GM13976 (cell line): ENCODE measurements around the gene GAP43.
"Not testable (repeated sequence)": the region's sequence is repeated elsewhere in the genome, so short reads cannot be mapped to it uniquely, and the experiment has no call there.

ENCODE experiments used
- DNase-seq: peaks from one replicate; pipeline ENCODE4 v3.0.0; 2012; ENCODE audit warnings: low spot score
- CTCF ChIP-seq: IDR thresholded peaks from 2 replicates; pipeline ENCODE4 v1.5.1; 2012; ENCODE audit warnings: borderline replicate concordance, mild to moderate bottlenecking; ENCODE audit not compliant: insufficient read depth; ENCODE audit errors: extremely low read depth, missing control alignments, control extremely low read depth
- in situ Hi-C: fragments of 300-500 bp; cut with MboI; formaldehyde crosslinking; loops from one replicate; pipeline ENCODE4 v1.12.0; 2022; ENCODE audit warnings: low sequenced_read_pairs, mixed read lengths, inconsistent platforms; ENCODE audit not compliant: unreplicated experiment

Gene GAP43

GRCh38 chr3:115720983-115721382, 97.7 kb downstream of the GAP43 start:
- in situ Hi-C loops, result no loop called here
- DNase-seq, result no peak
- no peak for TF ChIP-seq CTCF

DNA sequence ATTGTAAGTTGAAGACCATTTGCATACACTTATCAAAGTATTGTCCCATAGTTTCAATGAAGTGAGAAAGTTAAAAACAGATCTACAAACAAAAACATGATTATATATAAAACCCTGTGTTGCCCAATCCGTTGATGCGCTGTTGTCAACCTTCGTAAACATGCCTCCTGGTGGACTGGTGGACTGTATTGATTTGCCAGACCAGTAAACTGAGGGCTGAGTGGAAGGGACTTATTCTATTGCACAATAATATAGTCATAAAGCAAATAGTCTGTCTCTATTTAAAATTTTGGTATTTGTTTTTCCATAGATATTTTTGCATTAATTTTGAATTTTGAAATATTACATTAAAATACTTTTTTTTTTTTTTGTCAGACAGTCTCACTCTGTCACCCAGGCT, 102.5 kb downstream of the GAP43 start:
- no peak for DNase-seq
- in situ Hi-C loops, result no loop called here
- TF ChIP-seq CTCF, result no peak

DNA sequence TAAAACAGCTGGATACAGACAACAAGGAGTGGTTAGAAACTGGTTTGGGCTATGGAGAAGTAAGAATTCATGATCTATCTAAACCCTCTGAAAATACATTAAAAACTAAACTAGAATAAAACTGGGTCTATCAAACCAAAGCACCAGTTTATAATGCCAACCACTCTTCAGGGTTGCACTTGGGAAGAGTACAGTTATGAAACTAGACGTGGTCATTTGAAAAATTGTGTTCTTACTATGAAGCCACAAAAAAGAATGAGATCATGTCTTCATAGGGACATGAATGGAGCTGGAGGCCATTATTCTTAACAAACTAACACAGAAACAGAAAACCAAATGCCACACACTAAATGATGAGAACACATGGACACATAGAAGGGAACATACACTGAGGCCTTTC, 103.8 kb downstream of the GAP43 start:
- no peak for TF ChIP-seq CTCF
- no peak for DNase-seq
- in situ Hi-C loops, result no loop called here

DNA sequence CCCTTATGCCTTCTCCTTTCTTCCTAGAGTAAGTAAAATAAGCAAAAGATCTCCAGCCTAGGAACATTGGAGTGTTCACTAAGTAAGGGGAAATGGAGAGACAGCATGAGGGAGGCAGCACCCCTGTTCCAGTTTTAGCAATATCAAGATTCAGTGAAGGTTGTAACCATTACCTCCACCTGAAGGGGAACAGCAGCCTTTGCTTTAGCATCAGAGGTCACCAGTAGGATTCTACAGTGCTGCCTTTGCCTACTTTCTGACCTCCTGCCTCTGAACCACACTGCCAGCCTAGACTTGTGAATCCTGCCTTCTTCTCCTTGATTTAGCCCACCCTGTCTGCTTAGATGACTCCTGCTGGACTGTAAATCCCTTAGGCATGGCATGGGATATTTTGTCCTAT, 104.7 kb downstream of the GAP43 start:
- no peak for TF ChIP-seq CTCF
- in situ Hi-C loops, result no loop called here
- DNase-seq, result no peak

- DNase-seq, in situ Hi-C loops: not testable (repeated sequence)
Measured at GRCh38 chr3:115736341-115736740, 113.0 kb downstream of the GAP43 start.

DNA sequence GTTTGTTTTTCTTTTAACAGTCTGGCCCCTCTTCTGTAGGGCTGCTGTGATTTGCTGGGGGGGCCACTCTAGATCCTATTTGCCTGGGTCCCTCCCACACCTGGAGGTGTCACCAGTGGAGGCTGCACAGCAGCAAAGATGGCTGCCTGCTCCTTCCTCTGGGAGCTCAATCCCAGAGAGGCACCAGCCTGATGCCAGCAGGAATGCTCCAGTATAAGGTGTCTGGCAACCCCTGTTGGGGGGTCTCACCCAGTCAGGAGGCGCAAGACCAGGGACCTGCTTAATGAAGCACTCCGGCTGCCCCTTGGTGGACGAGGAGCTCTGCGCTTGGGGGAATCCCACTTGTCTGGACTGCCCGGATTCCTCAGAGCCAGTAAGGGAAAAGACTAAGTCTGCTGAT, 118.3 kb downstream of the GAP43 start:
- DNase-seq, result no peak
- in situ Hi-C loops, result no loop called here
- no peak for TF ChIP-seq CTCF

DNA sequence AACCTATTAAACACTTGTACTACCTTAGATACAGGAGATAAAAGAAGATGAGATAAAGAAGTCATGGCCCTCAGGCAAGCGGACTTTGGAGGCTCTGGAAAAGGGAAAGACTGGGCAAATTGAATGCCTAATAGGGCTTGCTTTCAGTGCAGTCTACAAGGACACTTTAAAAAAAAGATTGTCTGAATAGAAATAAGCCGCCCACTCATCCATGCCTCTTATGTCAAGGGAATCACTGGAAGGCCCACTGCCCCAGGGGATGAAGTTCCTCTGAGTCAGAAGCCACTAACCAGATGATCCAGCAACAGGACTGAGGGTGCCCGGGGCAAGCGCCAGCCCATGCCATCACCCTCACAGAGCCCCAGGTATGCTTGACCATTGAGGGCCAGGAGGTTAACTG, 121.2 kb downstream of the GAP43 start:
- DNase-seq, in situ Hi-C loops: not testable (repeated sequence)

DNA sequence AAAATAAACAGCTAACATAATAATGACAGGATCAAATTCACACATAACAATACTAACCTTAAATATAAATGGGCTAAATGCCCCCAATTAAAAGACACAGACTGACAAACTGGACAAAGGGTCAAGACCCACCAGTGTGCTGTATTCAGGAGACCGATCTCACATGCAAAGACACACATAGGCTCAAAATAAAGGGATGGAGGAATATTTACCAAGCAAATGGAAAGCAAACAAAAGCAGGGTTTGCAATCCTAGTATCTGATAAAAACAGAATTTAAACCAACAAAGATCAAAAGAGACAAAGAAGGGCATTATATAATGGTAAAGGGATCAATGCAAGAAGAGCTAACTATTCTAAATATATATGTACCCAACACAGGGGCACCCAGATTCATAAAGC, 129.7 kb downstream of the GAP43 start:
- DNase-seq, in situ Hi-C loops: not testable (repeated sequence)

GRCh38 chr3:115758076-115758763, 134.9 kb downstream of the GAP43 start:
- no peak for TF ChIP-seq CTCF
- no peak for DNase-seq
- in situ Hi-C loops, result no loop called here
